Adrenal gland (tissue), 12 donors: ENCODE measurements around the gene MAPK11. TPM values are rescaled to one million over a fixed set of nuclear protein-coding genes. Genes with fewer than 3 reads are reported as not detected.

Experiments
- DNase-seq, 7 donors: peaks; one replicate each; pipeline ENCODE4 v3.0.0-alpha.2; 2019 to 2020
- H3K27ac ChIP-seq, 5 donors: fragments of 200-600 bp; sonication (generic) in 4 of 5; 1 replicate in 3 of 5; 2 replicates in 2 of 5; pipeline versions ENCODE4 v1.5.1 to v1.8.0; 2016 to 2020; ENCODE audit warnings: mild to moderate bottlenecking in 1 of 5
- H3K27me3 ChIP-seq: fragments of 200-600 bp; 2 replicates; pipeline ENCODE4 v1.8.0; 2021
- H3K36me3 ChIP-seq, 2 donors: fragments of 200-600 bp; replicated peaks in 1 of 2; 1 replicate in 1 of 2; 2 replicates in 1 of 2; pipeline versions ENCODE4 v1.5.1 to v1.8.0; 2018 to 2022
- H3K4me1 ChIP-seq, 2 donors: fragments of 200-600 bp; replicated peaks in 1 of 2; 1 replicate in 1 of 2; 2 replicates in 1 of 2; pipeline versions ENCODE4 v1.5.1 to v1.8.0; 2018 to 2021
- H3K4me3 ChIP-seq, 4 donors: fragments of 200-600 bp; sonication (generic) in 3 of 4; one replicate each; pipeline ENCODE4 v1.5.1; 2016 to 2018
- H3K9me3 ChIP-seq, 3 donors: fragments of 200-600 bp; sonication (generic) in 1 of 3; replicated peaks in 1 of 3; 1 replicate in 2 of 3; 2 replicates in 1 of 3; pipeline versions ENCODE4 v1.5.1 to v1.8.0; 2016 to 2021
- CTCF ChIP-seq, 6 experiments: fragments of 450-650 bp in 4 of 6; fragments of 200-600 bp in 2 of 6; sonication (generic) in 1 of 6; IDR thresholded peaks; 1 replicate in 5 of 6; 2 replicates in 1 of 6; pipeline versions ENCODE4 v1.5.1 to v1.8.0; 2016 to 2021; ENCODE audit warnings: antibody characterized with exemption in 6 of 6, mild to moderate bottlenecking in 2 of 6, moderate library complexity in 1 of 6
- POLR2A ChIP-seq, 2 donors: fragments of 450-650 bp; IDR thresholded peaks; one replicate each; pipeline ENCODE4 v1.6.1; 2017; ENCODE audit warnings: antibody characterized with exemption in 2 of 2, mild to moderate bottlenecking in 2 of 2, moderate library complexity in 1 of 2
- WGBS, 4 donors: extraction: QIAGEN DNeasy Blood & Tissue Kit in 2 of 4; methylation state at CpG; one replicate each; pipeline versions ENCODE4 v1.1.5 to v1.1.7; 2013 to 2017; 5-methylcytosine and 5-hydroxymethylcytosine counted together
- intact Hi-C, 2 donors: fragments of 100-400 bp; cut with DNase I; formaldehyde crosslinking; loops; one replicate each; pipeline versions ENCODE4 v1.14.1 to v1.15.0; 2022 to 2023
- polyA plus RNA-seq, 3 donors: library from polyadenylated mRNA; stranded (reverse); fragments of 200-250 nt in 2 of 3; fragments of 350-450 nt in 1 of 3; fragmentation: Illumina TruSeq in 1 of 3; extraction: RNeasy Lipid Tissue Mini Kit (QIAGEN cat#74804) in 1 of 3; gene quantifications; one replicate each; pipeline ENCODE4 v1.2.3, GENCODE V29; 2013 to 2014
- total RNA-seq, 9 donors: library from RNA; depleted of rRNA in 4 of 9; stranded (reverse); fragments of >200 nt in 4 of 9; fragments of 120-200 nt in 1 of 9; fragmentation: NEBNext Ultra II Directional in 1 of 9; extraction: Animal tissue kit (Norgen Biotek cat#: 25700) in 1 of 9; gene quantifications; one replicate each; pipeline versions ENCODE4 v1.1.0 to v1.2.4, GENCODE V29; 2013 to 2023
- donor health status: healthy with polysubstance abuse.
- donor health status: Bipolar disorder and iron deficiency.
- donor health status: DM: yes; HTN: yes; CAD: no.
- donor health status: DM: no; HTN: no; CAD: no.
- donor health status: DM: no; HTN: no; CAD: no.
- donor health status: DM: yes; HTN: yes; CAD: no.

The MAPK11 gene
- total and polyA plus RNA-seq, 12 donors = 2.0 to 29.5 (median 6.7) TPM

GRCh38 chr22:50266994-50267393 is 3.2 kb downstream of the MAPK11 start:
- TF ChIP-seq POLR2A (IDR thresholded peaks at IDR 0.05) = no peak
- intact Hi-C loops = no loop called here
- Histone ChIP-seq H3K27me3 (no peaks in the 10 kb centered on the region), H3K36me3 (no peaks in the 10 kb centered on the region), H3K4me1 (peaks cover 31 to 38% of the 10 kb centered on the region in 2 donors), H3K9me3 (no peaks in the 10 kb centered on the region), H3K27ac (no peak overlapping the region), H3K4me3 (peak overlapping the region in 1 of 4 donors; percentile 39)
- 54 to 74% (median 63%) methylated on average over 14 to 37 of the region's 37 CpGs for WGBS, 4 donors
- no peak for DNase-seq

GRCh38 chr22:50264946-50265669 is 5.1 kb downstream of the MAPK11 start:
- no peak overlapping the region for H3K27ac ChIP-seq
- intact Hi-C loops = no loop called here
- TF ChIP-seq POLR2A (IDR thresholded peaks at IDR 0.05) (no peak), CTCF (IDR thresholded peaks at IDR 0.05) (no peak)
- H3K4me1 ChIP-seq = peaks cover 15 to 21% of the 10 kb centered on the region in 2 donors
- no peaks in the 10 kb centered on the region for H3K9me3 ChIP-seq
- DNase-seq = no peak
- H3K27me3 ChIP-seq = no peaks in the 10 kb centered on the region
- no peak overlapping the region for H3K4me3 ChIP-seq
- no peaks in the 10 kb centered on the region for H3K36me3 ChIP-seq
- WGBS, 4 donors = 80 to 87% (median 84%) methylated on average over 5 to 15 of the region's 15 CpGs

GRCh38 chr22:50264104-50264745 is 6.0 kb downstream of the MAPK11 start:
- no peak overlapping the region for H3K27ac ChIP-seq
- intact Hi-C loops = no loop called here
- no peak overlapping the region for H3K4me3 ChIP-seq
- no peak for DNase-seq
- TF ChIP-seq POLR2A (IDR thresholded peaks at IDR 0.05) = no peak
- no peak for TF ChIP-seq CTCF (IDR thresholded peaks at IDR 0.05)
- H3K27me3 ChIP-seq = no peaks in the 10 kb centered on the region
- peaks cover 10 to 12% of the 10 kb centered on the region in 2 donors for H3K4me1 ChIP-seq
- H3K36me3 ChIP-seq = no peaks in the 10 kb centered on the region
- H3K9me3 ChIP-seq = no peaks in the 10 kb centered on the region
- 84 to 88% (median 87%) methylated on average over 9 to 15 of the region's 15 CpGs for WGBS, 4 donors

GRCh38 chr22:50262973-50263617 is 7.1 kb downstream of the MAPK11 start:
- no peak overlapping the region for H3K27ac ChIP-seq
- no peaks in the 10 kb centered on the region for H3K9me3 ChIP-seq
- no peak overlapping the region for H3K4me3 ChIP-seq
- intact Hi-C loops = no loop called here
- DNase-seq = no peak
- no peaks in the 10 kb centered on the region for H3K27me3 ChIP-seq
- no peaks in the 10 kb centered on the region for H3K36me3 ChIP-seq
- 54 to 61% (median 58%) methylated on average over 4 to 9 of the region's 9 CpGs for WGBS, 4 donors
- TF ChIP-seq CTCF (IDR thresholded peaks at IDR 0.05) (no peak), POLR2A (IDR thresholded peaks at IDR 0.05) (no peak)
- peaks cover 8 to 10% of the 10 kb centered on the region in 2 donors for H3K4me1 ChIP-seq
